Ishikawa (cell line): Measurements from ENCODE around the gene DAB1.

Experiments used
- EGR1 ChIP-seq: IDR thresholded peaks from 2 replicates; pipeline ENCODE4 v1.6.1; 2012
- EP300 ChIP-seq: IDR thresholded peaks from 2 replicates; pipeline ENCODE4 v1.6.1; 2012; ENCODE audit warnings: borderline replicate concordance
- FOXM1 ChIP-seq: IDR thresholded peaks from 2 replicates; pipeline ENCODE4 v1.6.1; 2012; ENCODE audit warnings: low read depth, borderline replicate concordance
- RAD21 ChIP-seq: IDR thresholded peaks from 2 replicates; pipeline ENCODE4 v1.6.1; 2012; ENCODE audit warnings: low read depth
- TF ChIP-seq, protein P1 (sequence below): IDR thresholded peaks from 2 replicates; pipeline ENCODE4 v1.6.1; 2012; ENCODE audit warnings: low read depth, mild to moderate bottlenecking

DNA sequence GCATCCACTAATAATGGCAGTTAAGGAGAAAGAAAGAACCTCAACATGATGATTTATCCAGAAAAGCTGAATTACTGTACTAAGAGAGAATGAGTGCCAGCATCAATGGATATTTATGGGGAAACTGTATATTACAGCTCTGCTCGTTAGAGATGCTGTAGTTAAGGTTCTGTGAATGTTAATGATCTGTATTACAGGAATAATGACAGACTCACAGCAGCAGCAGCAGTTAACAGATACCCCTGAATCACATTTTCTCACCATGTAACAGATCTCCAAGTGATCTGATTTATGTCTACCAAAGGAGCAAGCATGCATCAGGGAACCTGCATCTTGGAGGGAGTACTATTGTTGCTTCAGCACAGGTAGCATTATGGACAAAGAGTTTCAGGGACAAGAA is 377.4 kb downstream of the DAB1 start:
- TF ChIP-seq EGR1 (no peak), RAD21 (no peak), EP300 (no peak), FOXM1 (no peak)
- TF ChIP-seq, protein P1, sequence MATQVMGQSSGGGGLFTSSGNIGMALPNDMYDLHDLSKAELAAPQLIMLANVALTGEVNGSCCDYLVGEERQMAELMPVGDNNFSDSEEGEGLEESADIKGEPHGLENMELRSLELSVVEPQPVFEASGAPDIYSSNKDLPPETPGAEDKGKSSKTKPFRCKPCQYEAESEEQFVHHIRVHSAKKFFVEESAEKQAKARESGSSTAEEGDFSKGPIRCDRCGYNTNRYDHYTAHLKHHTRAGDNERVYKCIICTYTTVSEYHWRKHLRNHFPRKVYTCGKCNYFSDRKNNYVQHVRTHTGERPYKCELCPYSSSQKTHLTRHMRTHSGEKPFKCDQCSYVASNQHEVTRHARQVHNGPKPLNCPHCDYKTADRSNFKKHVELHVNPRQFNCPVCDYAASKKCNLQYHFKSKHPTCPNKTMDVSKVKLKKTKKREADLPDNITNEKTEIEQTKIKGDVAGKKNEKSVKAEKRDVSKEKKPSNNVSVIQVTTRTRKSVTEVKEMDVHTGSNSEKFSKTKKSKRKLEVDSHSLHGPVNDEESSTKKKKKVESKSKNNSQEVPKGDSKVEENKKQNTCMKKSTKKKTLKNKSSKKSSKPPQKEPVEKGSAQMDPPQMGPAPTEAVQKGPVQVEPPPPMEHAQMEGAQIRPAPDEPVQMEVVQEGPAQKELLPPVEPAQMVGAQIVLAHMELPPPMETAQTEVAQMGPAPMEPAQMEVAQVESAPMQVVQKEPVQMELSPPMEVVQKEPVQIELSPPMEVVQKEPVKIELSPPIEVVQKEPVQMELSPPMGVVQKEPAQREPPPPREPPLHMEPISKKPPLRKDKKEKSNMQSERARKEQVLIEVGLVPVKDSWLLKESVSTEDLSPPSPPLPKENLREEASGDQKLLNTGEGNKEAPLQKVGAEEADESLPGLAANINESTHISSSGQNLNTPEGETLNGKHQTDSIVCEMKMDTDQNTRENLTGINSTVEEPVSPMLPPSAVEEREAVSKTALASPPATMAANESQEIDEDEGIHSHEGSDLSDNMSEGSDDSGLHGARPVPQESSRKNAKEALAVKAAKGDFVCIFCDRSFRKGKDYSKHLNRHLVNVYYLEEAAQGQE, result no peak
